Activated naive CD8-positive, alpha-beta T cell treated with anti-CD3 and anti-CD28 coated beads for 36 hours (primary cell): ENCODE measurements around the gene CLEC18B. TPM values are rescaled to one million over a fixed set of nuclear protein-coding genes. Genes with fewer than 3 reads are reported as not detected.
"Not testable (repeated sequence)": the region's sequence is repeated elsewhere in the genome, so short reads cannot be mapped to it uniquely, and the experiment has no call there.

Experiments
- DNase-seq: peaks from one replicate; pipeline ENCODE4 v3.0.0; 2021
- H3K27ac Mint-ChIP-seq: one replicate; pipeline ENCODE4 v1.8.0; 2022; ENCODE audit warnings: mild to moderate bottlenecking, moderate library complexity, mixed read lengths
- H3K27me3 Mint-ChIP-seq: one replicate; pipeline ENCODE4 v1.8.0; 2022; ENCODE audit warnings: mild to moderate bottlenecking, mixed read lengths
- H3K36me3 Mint-ChIP-seq: one replicate; pipeline ENCODE4 v1.8.0; 2021; ENCODE audit warnings: mild to moderate bottlenecking, mixed read lengths
- H3K4me1 Mint-ChIP-seq: one replicate; pipeline ENCODE4 v1.8.0; 2021; ENCODE audit warnings: mixed read lengths
- H3K4me3 Mint-ChIP-seq: one replicate; pipeline ENCODE4 v1.8.0; 2022; ENCODE audit warnings: mild to moderate bottlenecking, moderate library complexity, mixed read lengths
- H3K9me3 Mint-ChIP-seq: one replicate; pipeline ENCODE4 v1.8.0; 2022; ENCODE audit warnings: mixed read lengths
- total RNA-seq, 2 experiments: library from RNA; stranded (reverse); gene quantifications; one replicate each; pipeline ENCODE4 v1.2.3, GENCODE V29; 2021

CLEC18B gene
- total RNA-seq = under 1 TPM; 0.36 to 0.39 TPM

DNA sequence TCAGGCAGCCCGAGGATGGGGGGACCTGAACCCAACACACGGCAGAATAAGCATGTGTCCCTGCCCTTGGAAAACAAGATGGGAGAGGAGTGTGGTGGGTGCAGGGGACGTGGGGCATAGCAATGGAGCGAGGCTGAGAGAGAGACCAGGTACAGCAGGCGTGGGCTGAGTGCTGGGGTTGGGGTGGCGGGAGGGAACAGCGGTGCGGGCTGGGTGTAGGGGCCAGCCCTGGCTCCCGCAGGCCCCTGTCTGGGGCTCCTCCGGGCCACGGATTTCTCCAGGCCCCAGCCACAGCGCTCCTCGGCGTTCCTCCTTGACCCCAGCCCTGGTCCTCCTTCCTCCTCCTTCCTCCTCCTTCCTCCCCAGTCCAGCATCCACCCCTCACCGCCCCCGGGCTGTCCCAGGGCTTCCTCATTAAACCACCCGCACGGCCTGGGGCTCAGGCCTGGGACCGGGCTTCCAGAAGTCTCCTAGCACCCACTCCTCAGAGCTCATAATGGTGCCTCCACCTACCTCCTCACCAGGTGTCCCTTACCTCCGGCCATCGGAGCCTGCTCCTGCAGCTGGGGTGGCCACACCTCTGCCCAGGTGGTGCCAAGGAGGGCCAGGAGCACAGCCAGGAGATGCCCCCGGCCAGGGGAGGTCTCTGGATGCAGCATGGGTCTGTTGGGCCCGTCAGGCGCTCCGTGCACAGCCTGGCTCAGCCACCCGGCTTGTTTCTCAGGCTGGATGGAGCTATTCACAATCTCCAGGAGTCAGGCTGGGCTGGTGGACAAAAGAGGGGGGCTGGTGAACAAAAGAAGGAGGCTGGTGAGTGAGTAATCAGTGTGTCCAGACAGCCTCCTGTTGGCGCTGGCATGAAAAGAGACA is at the start of gene CLEC18B:
Gene CLEC18B, minus strand, starts transcription at position 867 of the 870 bp plus-strand sequence. Its CDS starts 208 bp downstream, at position 659.
- H3K27ac Mint-ChIP-seq, H3K4me1 Mint-ChIP-seq, DNase-seq, H3K27me3 Mint-ChIP-seq, H3K36me3 Mint-ChIP-seq, H3K9me3 Mint-ChIP-seq, H3K4me3 Mint-ChIP-seq: not testable (repeated sequence)

DNA sequence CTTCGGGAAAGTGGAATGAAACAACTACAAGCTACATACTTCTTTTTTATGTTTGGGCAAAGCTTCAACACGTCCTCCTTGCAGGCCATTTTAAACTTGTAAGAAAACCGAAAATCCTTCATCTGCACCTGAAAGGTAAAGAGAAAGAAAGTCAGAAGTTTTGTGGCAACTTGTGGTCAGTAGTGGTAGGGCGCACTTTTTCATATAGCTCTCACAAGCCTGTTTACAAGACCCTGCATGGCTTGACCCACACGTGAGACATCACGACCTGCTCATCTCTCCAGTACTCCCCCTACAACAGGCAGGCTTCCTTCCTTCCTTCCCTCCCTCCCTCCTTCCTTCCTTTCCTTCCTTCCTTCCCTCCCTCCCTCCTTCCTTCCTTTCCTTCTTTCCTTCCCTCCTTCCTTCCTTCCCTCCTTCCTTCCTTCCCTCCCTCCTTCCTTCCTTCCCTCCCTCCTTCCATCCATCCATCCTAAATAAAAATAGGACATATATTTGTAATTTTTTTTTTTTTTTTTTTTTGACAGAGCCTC is 48.7 kb upstream of the CLEC18B start:
- Mint-ChIP-seq H3K27me3 (no peaks in the 10 kb centered on the region), H3K4me3 (no peak overlapping the region), H3K27ac (no peak overlapping the region)

DNA sequence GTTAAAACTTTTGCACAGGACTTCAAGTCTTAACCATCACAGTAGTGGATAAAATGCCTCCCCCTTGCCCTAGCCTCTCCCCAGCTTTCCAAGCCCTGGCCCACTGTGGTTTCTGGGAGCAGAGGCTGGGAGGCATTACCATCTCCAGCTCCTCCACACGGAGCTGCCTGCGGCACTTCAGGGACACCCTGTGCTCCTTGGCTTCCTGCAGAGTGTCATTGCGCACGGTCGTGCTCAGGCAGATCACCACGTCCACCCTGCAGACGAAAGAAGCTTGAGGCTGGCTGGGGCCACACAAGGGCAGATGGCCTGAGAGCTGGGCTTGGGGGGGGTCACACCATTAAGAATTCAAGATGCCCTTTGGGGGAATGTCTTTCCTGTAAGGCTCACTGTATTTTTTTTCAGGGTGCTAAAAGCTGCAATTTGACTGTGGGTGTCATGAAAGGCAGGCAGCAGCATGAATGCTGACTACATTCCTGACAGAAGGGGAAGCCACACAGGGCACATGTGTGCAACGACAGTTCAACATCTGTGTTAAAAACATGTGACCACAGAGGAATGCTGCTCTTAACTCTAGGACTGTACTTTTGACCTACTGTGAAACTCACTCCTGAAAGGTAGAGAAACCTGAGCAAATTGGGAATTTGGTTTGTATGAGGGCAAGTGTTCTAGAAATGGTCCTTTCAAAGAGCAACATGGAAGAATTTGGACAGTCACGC is 47.7 kb upstream of the CLEC18B start:
- Mint-ChIP-seq H3K27ac (no peak overlapping the region), H3K4me3 (no peak overlapping the region), H3K9me3 (no peaks in the 10 kb centered on the region), H3K4me1 (peaks cover 12% of the 10 kb centered on the region), H3K36me3 (peaks cover 13% of the 10 kb centered on the region), H3K27me3 (no peaks in the 10 kb centered on the region)
- no peak for DNase-seq

More for the DNA sequence above, 48.7 kb upstream of the CLEC18B start:
- no peak for DNase-seq
- peaks cover 12% of the 10 kb centered on the region for H3K4me1 Mint-ChIP-seq
- peaks cover 13% of the 10 kb centered on the region for H3K36me3 Mint-ChIP-seq
- H3K9me3 Mint-ChIP-seq = no peaks in the 10 kb centered on the region

DNA sequence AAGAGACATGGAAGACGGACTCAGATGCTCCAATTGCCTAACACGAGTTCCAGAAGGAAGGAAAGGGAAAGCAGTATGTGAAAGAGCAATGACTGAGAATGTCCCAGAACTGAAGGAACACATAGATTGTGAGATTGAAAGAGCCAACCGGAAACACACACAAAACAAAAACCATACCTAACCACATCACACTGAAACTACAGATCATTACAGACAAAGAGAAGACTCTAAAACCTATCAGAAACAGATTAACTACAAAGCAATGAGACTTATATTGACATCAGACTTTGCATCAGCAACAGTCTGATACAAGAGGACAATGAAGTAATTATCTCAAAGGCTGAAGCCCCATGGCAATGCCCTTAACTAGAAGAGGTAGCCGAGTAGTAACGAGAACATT is 45.6 kb upstream of the CLEC18B start:
- H3K9me3 Mint-ChIP-seq = no peaks in the 10 kb centered on the region
- H3K36me3 Mint-ChIP-seq = peaks cover 15% of the 10 kb centered on the region
- H3K27me3 Mint-ChIP-seq = no peaks in the 10 kb centered on the region
- DNase-seq = no peak
- H3K4me1 Mint-ChIP-seq = peaks cover 12% of the 10 kb centered on the region
- no peak overlapping the region for H3K4me3 Mint-ChIP-seq
- peak overlapping the region; percentile 69 for H3K27ac Mint-ChIP-seq

- no peaks in the 10 kb centered on the region for H3K9me3 Mint-ChIP-seq
- peaks cover 15% of the 10 kb centered on the region for H3K36me3 Mint-ChIP-seq
- no peak for DNase-seq
- peaks cover 12% of the 10 kb centered on the region for H3K4me1 Mint-ChIP-seq
- H3K27ac Mint-ChIP-seq = peak overlapping the region; percentile 69
- no peak overlapping the region for H3K4me3 Mint-ChIP-seq
- H3K27me3 Mint-ChIP-seq = no peaks in the 10 kb centered on the region
These were observed 44.8 kb upstream of the CLEC18B start for GRCh38 chr16:74465851-74466685.

GRCh38 chr16:74465281-74465680 is 44.0 kb upstream of the CLEC18B start:
- Mint-ChIP-seq H3K4me3 (no peak overlapping the region), H3K4me1 (peaks cover 12% of the 10 kb centered on the region), H3K36me3 (peaks cover 15% of the 10 kb centered on the region), H3K27ac (no peak overlapping the region), H3K27me3 (no peaks in the 10 kb centered on the region), H3K9me3 (no peaks in the 10 kb centered on the region)
- DNase-seq = no peak

- Mint-ChIP-seq H3K9me3 (no peaks in the 10 kb centered on the region), H3K36me3 (peaks cover 15% of the 10 kb centered on the region), H3K4me1 (peaks cover 12% of the 10 kb centered on the region), H3K27me3 (no peaks in the 10 kb centered on the region), H3K27ac (no peak overlapping the region), H3K4me3 (no peak overlapping the region)
- DNase-seq = no peak
These were observed 42.6 kb upstream of the CLEC18B start for GRCh38 chr16:74463888-74464287.

DNA sequence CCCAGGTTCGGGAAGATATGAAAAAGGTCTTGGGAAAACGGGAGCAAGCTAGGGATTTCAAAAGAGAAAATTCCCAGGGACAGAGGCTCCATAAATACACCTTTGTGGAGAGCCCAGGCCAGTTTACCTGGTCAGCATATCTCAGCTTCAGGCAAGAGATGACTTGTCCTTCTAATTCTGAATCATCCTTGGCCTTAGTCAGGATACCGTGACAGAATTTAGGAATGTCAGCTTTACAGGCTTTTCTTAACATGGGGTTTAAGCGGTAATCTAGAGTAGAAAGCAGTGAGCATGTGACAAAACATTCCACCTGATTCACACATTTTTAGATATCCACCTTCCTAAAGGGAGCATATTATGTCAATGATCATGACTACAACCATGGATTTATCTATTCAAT is 41.1 kb upstream of the CLEC18B start:
- Mint-ChIP-seq H3K36me3 (peaks cover 20% of the 10 kb centered on the region), H3K27me3 (no peaks in the 10 kb centered on the region)

DNA sequence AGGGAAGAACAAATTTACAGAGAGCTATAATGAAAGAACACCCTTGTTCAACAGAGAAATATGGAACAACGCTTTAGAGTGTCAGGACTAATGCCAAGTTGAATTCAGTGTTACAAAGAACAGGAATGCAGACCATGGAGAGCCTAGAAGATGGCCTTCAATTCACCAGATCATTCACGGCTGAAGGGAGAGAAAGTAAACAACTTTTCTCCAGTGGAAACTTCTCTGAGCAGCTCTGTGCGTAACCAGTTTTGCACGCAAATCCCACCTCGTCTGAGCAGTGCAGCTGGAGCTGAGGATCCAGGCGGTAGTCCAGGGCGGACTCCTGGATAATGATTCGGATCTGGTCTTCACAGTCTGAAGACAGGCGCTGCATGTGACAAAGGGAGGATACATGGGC is 40.5 kb upstream of the CLEC18B start:
- Mint-ChIP-seq H3K36me3 (peaks cover 15% of the 10 kb centered on the region), H3K4me3 (no peak overlapping the region)

More for the DNA sequence above, 41.1 kb upstream of the CLEC18B start:
- DNase-seq = no peak
- H3K4me1 Mint-ChIP-seq = peaks cover 11% of the 10 kb centered on the region
- no peaks in the 10 kb centered on the region for H3K9me3 Mint-ChIP-seq
- no peak overlapping the region for H3K4me3 Mint-ChIP-seq
- H3K27ac Mint-ChIP-seq = no peak overlapping the region

DNA sequence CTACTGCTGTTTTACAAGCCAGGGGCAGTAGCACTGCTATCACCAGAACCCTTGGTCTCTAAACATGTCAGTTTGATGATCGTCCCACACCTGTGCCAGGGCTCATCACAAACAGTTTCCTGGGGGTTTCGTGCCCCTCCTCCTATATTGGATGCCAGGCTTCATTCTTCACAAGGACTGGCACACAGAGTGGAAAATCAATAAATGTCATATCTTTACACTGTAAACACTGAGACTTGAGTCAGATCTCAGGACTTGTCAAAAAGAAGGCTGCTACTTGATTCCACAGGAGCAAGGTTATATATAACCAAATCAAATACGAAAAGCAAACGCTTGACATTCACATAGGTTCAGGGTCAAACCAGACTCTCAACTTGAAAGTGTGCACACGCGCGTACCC is 39.3 kb upstream of the CLEC18B start:
- no peaks in the 10 kb centered on the region for H3K27me3 Mint-ChIP-seq
- H3K4me3 Mint-ChIP-seq = no peak overlapping the region
- DNase-seq = no peak
- H3K27ac Mint-ChIP-seq = no peak overlapping the region
- peaks cover 11% of the 10 kb centered on the region for H3K36me3 Mint-ChIP-seq
- no peaks in the 10 kb centered on the region for H3K9me3 Mint-ChIP-seq
- H3K4me1 Mint-ChIP-seq = no peaks in the 10 kb centered on the region

More for the DNA sequence above, 40.5 kb upstream of the CLEC18B start:
- no peaks in the 10 kb centered on the region for H3K9me3 Mint-ChIP-seq
- no peak for DNase-seq
- H3K27me3 Mint-ChIP-seq = no peaks in the 10 kb centered on the region
- H3K4me1 Mint-ChIP-seq = peaks cover 5% of the 10 kb centered on the region
- no peak overlapping the region for H3K27ac Mint-ChIP-seq

- H3K36me3 Mint-ChIP-seq = peaks cover 13% of the 10 kb centered on the region
- no peak overlapping the region for H3K27ac Mint-ChIP-seq
- no peak for DNase-seq
- H3K4me1 Mint-ChIP-seq = no peaks in the 10 kb centered on the region
- H3K27me3 Mint-ChIP-seq = no peaks in the 10 kb centered on the region
- no peak overlapping the region for H3K4me3 Mint-ChIP-seq
- H3K9me3 Mint-ChIP-seq = no peaks in the 10 kb centered on the region
These were observed 35.0 kb upstream of the CLEC18B start for GRCh38 chr16:74456290-74456625.

DNA sequence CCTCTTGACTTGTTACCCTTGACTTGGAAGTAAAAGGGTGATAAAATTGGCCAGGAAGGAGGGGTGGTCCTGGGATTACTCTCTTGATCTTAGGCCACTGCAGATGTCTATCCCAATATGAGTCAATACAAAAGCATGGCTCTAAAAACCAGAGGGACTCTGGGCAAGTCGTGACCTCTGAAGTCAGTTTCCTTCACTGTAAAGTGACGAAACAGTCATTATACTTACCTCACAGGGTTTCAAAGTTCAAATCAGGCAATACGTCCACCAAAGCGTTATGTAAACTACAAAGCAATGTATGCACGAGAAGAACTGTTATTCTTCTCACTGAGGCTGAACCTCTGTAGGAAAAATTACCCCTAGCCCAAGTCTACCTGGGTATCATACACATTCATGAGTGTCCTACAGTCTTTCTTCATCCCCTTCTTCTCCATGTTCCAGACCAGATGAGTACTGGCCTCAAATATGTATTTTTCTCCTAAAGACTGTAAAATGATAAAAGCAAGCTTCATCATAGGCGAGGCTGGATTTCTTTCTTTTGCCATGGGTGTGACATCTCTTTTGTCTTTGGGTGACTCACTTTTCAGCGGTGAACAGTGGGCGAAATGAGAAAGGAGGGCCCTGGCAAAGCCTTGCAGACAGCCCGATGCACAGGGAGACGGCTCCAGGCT is 34.5 kb upstream of the CLEC18B start:
- H3K27me3 Mint-ChIP-seq = no peaks in the 10 kb centered on the region
- peak overlapping the region; percentile 18 for H3K27ac Mint-ChIP-seq
- H3K4me1 Mint-ChIP-seq = no peaks in the 10 kb centered on the region
- no peak for DNase-seq
- H3K36me3 Mint-ChIP-seq = peaks cover 13% of the 10 kb centered on the region
- H3K4me3 Mint-ChIP-seq = no peak overlapping the region
- H3K9me3 Mint-ChIP-seq = no peaks in the 10 kb centered on the region

- Mint-ChIP-seq H3K4me1 (no peaks in the 10 kb centered on the region), H3K9me3 (no peaks in the 10 kb centered on the region), H3K36me3 (peaks cover 13% of the 10 kb centered on the region), H3K4me3 (no peak overlapping the region), H3K27ac (peak overlapping the region; percentile 18), H3K27me3 (no peaks in the 10 kb centered on the region)
- DNase-seq = no peak
These were observed 33.9 kb upstream of the CLEC18B start for GRCh38 chr16:74455213-74455612.

DNA sequence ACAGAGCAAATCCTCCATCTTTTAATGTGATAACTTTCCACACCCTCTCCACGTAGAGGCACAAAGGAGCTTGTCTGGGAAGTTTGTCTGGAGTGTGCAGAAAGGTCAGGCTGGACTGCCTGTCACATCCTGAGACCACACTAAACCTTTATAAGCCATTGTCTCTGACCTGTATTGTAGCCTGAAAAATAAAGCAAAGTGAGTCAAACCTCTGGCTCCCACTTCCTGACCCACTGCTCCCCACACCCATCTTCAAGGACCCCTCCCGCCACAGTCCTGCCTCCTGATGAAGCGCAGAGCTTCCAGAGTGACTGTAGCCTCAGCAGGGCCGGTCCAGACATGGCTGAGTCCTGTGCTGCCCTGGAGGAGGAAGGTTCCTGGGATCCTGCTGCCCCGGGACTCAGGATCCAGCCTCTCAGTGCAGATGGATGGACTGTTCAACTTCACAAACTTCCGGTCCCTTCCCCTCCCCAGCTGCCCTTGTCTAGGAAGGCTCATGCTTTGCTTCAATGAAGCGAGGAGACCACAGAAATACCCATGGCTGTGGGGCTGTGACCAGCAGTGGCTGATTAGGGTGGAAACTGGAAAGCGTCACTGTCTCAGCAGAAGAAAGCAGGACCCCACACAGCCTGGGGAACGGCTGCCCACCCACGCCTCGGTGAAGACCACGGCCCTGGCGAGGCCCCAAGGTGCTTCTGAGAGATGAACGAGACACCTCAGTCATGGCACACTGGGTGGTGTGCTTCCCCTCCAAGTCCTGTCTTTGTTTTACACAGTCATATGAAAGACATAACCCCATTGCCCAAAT is 30.9 kb upstream of the CLEC18B start:
- Mint-ChIP-seq H3K4me1 (no peaks in the 10 kb centered on the region), H3K36me3 (peaks cover 8% of the 10 kb centered on the region), H3K27ac (peak overlapping the region; percentile 26)

More for the DNA sequence above, 30.9 kb upstream of the CLEC18B start:
- H3K9me3 Mint-ChIP-seq = no peaks in the 10 kb centered on the region
- H3K4me3 Mint-ChIP-seq = no peak overlapping the region
- no peaks in the 10 kb centered on the region for H3K27me3 Mint-ChIP-seq
- DNase-seq = no peak
